ENCODE results near the gene DCUN1D5. TPM values are rescaled to one million over a fixed set of nuclear protein-coding genes. Genes with fewer than 3 reads are reported as not detected.

DCUN1D5 gene
- total RNA-seq, 2 experiments from 2014 or later: 15.6 to 16.1 TPM

- Mint-ChIP-seq H3K9me3 (no peaks in the 10 kb centered on the region), H3K27ac (no peak overlapping the region), H3K4me1 (ENCODE audit: low read depth) (no peaks in the 10 kb centered on the region), H3K27me3 (no peaks in the 10 kb centered on the region), H3K36me3 (ENCODE audit: low read depth) (no peaks in the 10 kb centered on the region), H3K4me3 (no peak overlapping the region)
- ATAC-seq (ENCODE audit: poor library complexity): no peak
- H3K4me1 ChIP-seq (ENCODE audit: insufficient read depth, low read length): no peaks in the 10 kb centered on the region
- H3K4me3 ChIP-seq (ENCODE audit: low read length): no peak overlapping the region
- no peaks in the 10 kb centered on the region for H3K27me3 ChIP-seq (ENCODE audit: control insufficient read depth in 1 of 2, insufficient read depth in 2 of 2, low read length in 2 of 2)
- H3K9me3 ChIP-seq (ENCODE audit: control insufficient read depth in 1 of 2, insufficient read depth in 1 of 2, low read length in 2 of 2): no peaks in the 10 kb centered on the region
- no peak overlapping the region for H3K27ac ChIP-seq (ENCODE audit: low read depth in 1 of 2, low read length in 2 of 2)
- POLR2A ChIA-PET: interaction anchor here (1.0 kb wide), 1 partner anchor 54 kb away, joined by 3 read pairs; no protein-coding TSS in a partner anchor
- no peak for TF ChIP-seq CTCF (IDR thresholded peaks at IDR 0.05)
- intact Hi-C loops (cut with DNase I, micrococcal nuclease): no loop called here
- no peak for DNase-seq
- no peaks in the 10 kb centered on the region for H3K36me3 ChIP-seq (ENCODE audit: insufficient read depth, low read length)
- CTCF ChIA-PET: no interaction called here
These were observed 40.7 kb downstream of the DCUN1D5 start for GRCh38 chr11:103051151-103051801.

- H3K36me3 ChIP-seq (ENCODE audit: insufficient read depth, low read length): no peaks in the 10 kb centered on the region
- ChIA-PET POLR2A (interaction anchor here (1.0 kb wide), 1 partner anchor 55 kb away, joined by 3 read pairs; no protein-coding TSS in a partner anchor), CTCF (no interaction called here)
- no peak for DNase-seq
- no peaks in the 10 kb centered on the region for H3K9me3 ChIP-seq (ENCODE audit: control insufficient read depth in 1 of 2, insufficient read depth in 1 of 2, low read length in 2 of 2)
- no peak overlapping the region for H3K27ac ChIP-seq (ENCODE audit: low read depth in 1 of 2, low read length in 2 of 2)
- H3K4me1 ChIP-seq (ENCODE audit: insufficient read depth, low read length): no peaks in the 10 kb centered on the region
- no peaks in the 10 kb centered on the region for H3K36me3 Mint-ChIP-seq (ENCODE audit: low read depth)
- TF ChIP-seq CTCF (IDR thresholded peaks at IDR 0.05): no peak
- H3K27ac Mint-ChIP-seq: no peak overlapping the region
- H3K9me3 Mint-ChIP-seq: no peaks in the 10 kb centered on the region
- no peaks in the 10 kb centered on the region for H3K27me3 Mint-ChIP-seq
- no peaks in the 10 kb centered on the region for H3K4me1 Mint-ChIP-seq (ENCODE audit: low read depth)
- no peaks in the 10 kb centered on the region for H3K27me3 ChIP-seq (ENCODE audit: control insufficient read depth in 1 of 2, insufficient read depth in 2 of 2, low read length in 2 of 2)
- no peak for ATAC-seq (ENCODE audit: poor library complexity)
- no peak overlapping the region for H3K4me3 ChIP-seq (ENCODE audit: low read length)
- no peak overlapping the region for H3K4me3 Mint-ChIP-seq
- intact Hi-C loops (cut with DNase I, micrococcal nuclease): no loop called here
These were observed 41.6 kb downstream of the DCUN1D5 start for GRCh38 chr11:103050351-103050750.

- Histone ChIP-seq H3K36me3 (ENCODE audit: insufficient read depth, low read length) (no peaks in the 10 kb centered on the region), H3K27ac (ENCODE audit: low read depth in 1 of 2, low read length in 2 of 2) (no peak overlapping the region), H3K27me3 (ENCODE audit: control insufficient read depth in 1 of 2, insufficient read depth in 2 of 2, low read length in 2 of 2) (no peaks in the 10 kb centered on the region), H3K4me1 (ENCODE audit: insufficient read depth, low read length) (no peaks in the 10 kb centered on the region), H3K9me3 (ENCODE audit: control insufficient read depth in 1 of 2, insufficient read depth in 1 of 2, low read length in 2 of 2) (no peaks in the 10 kb centered on the region), H3K4me3 (ENCODE audit: low read length) (no peak overlapping the region)
- H3K4me1 Mint-ChIP-seq (ENCODE audit: low read depth): no peaks in the 10 kb centered on the region
- intact Hi-C loops (cut with DNase I, micrococcal nuclease): no loop called here
- POLR2A ChIA-PET: no interaction called here
- H3K36me3 Mint-ChIP-seq (ENCODE audit: low read depth): no peaks in the 10 kb centered on the region
- H3K4me3 Mint-ChIP-seq: no peak overlapping the region
- DNase-seq (no peak), ATAC-seq (ENCODE audit: poor library complexity) (no peak)
- no peaks in the 10 kb centered on the region for H3K27me3 Mint-ChIP-seq
- H3K9me3 Mint-ChIP-seq: no peaks in the 10 kb centered on the region
- CTCF ChIA-PET: no interaction called here
- H3K27ac Mint-ChIP-seq: no peak overlapping the region
- no peak for TF ChIP-seq CTCF (IDR thresholded peaks at IDR 0.05)
These were observed 44.1 kb downstream of the DCUN1D5 start for GRCh38 chr11:103047837-103048236.

All from CD4-positive, alpha-beta T cell (primary cell).